HepG2 (cell line): ENCODE measurements around the gene MGMT. TPM values are rescaled to one million over a fixed set of nuclear protein-coding genes. Genes with fewer than 3 reads are reported as not detected.
A peak's percentile ranks its signal among the peaks of the same experiment; 100 is the strongest.

ENCODE experiments used
- ARHGAP35 ChIP-seq: sonication (generic); formaldehyde crosslinking; IDR thresholded peaks from 2 replicates; pipeline ENCODE4 v1.9.0; 2022; ENCODE audit warnings: mild to moderate bottlenecking, inconsistent platforms, moderate library complexity, missing genetic modification reagents, borderline replicate concordance
- ATF7-NPFF ChIP-seq: sonication (generic); formaldehyde crosslinking; IDR thresholded peaks from 2 replicates; pipeline ENCODE4 v1.8.1; 2023; ENCODE audit warnings: mild to moderate bottlenecking, low read depth, missing genetic modification reagents, moderate library complexity
- CEBPB ChIP-seq: IDR thresholded peaks from 2 replicates; pipeline ENCODE4 v1.6.1; 2011; ENCODE audit warnings: low read depth, low read length, improper control_type of control experiment, borderline replicate concordance
- FOXA1 ChIP-seq, 2 experiments: fragments of 450-650 bp in 1 of 2; sonication (generic) in 1 of 2; formaldehyde crosslinking in 1 of 2; IDR thresholded peaks; 2 replicates each; pipeline versions ENCODE4 v1.4.0 to v1.6.1; 2016 to 2020; ENCODE audit warnings: missing genetic modification reagents in 1 of 2
- FOXK1 ChIP-seq: sonication (generic); formaldehyde crosslinking; IDR thresholded peaks from 2 replicates; pipeline ENCODE4 v1.4.0; 2020; ENCODE audit warnings: low read depth, missing genetic modification reagents, borderline replicate concordance
- KDM3A ChIP-seq: IDR thresholded peaks from 2 replicates; pipeline ENCODE4 v1.6.1; 2018; ENCODE audit warnings: low read depth, missing compliant biosample characterization
- NAIF1 ChIP-seq: sonication (generic); formaldehyde crosslinking; IDR thresholded peaks from 2 replicates; pipeline ENCODE4 v1.5.0; 2020; ENCODE audit warnings: mild to moderate bottlenecking, missing genetic modification reagents, borderline replicate concordance
- NCOA2 ChIP-seq: sonication (generic); formaldehyde crosslinking; IDR thresholded peaks from 2 replicates; pipeline ENCODE4 v1.8.0; 2022; ENCODE audit warnings: inconsistent platforms
- POLR2G ChIP-seq: fragments of 200-400 bp; formaldehyde crosslinking; IDR thresholded peaks from 2 replicates; pipeline ENCODE4 v1.6.1; 2018; ENCODE audit warnings: mild to moderate bottlenecking, low read depth, low read length, moderate library complexity
- REPIN1 ChIP-seq: sonication (generic); formaldehyde crosslinking; IDR thresholded peaks from 2 replicates; pipeline ENCODE4 v1.8.0; 2022; ENCODE audit warnings: missing genetic modification reagents, low read depth, mild to moderate bottlenecking, borderline replicate concordance
- RXRA ChIP-seq: sonication (generic); formaldehyde crosslinking; IDR thresholded peaks from 2 replicates; pipeline ENCODE4 v1.5.1; 2020; ENCODE audit warnings: missing genetic modification reagents
- SAFB2 ChIP-seq: sonication (generic); formaldehyde crosslinking; IDR thresholded peaks from 2 replicates; pipeline ENCODE4 v1.5.1; 2020; ENCODE audit warnings: missing genetic modification reagents, low read depth, mild to moderate bottlenecking, borderline replicate concordance
- SRSF1 ChIP-seq: fragments of 200-400 bp; formaldehyde crosslinking; optimal IDR thresholded peaks from 2 replicates; pipeline ENCODE3; 2017; ENCODE audit warnings: mild to moderate bottlenecking, low read depth, low read length, moderate library complexity
- ZFX ChIP-seq: sonication (generic); formaldehyde crosslinking; IDR thresholded peaks from 2 replicates; pipeline ENCODE4 v1.4.0; 2020; ENCODE audit warnings: mild to moderate bottlenecking, low read depth, missing genetic modification reagents, moderate library complexity
- ZMYM4 ChIP-seq: sonication (generic); formaldehyde crosslinking; IDR thresholded peaks from 2 replicates; pipeline ENCODE4 v1.8.1; 2023; ENCODE audit warnings: mild to moderate bottlenecking, missing genetic modification reagents
- polyA plus RNA-seq, 8 experiments: library from polyadenylated mRNA; depleted of rRNA in 3 of 8; stranded (reverse) in 7 of 8; unstranded in 1 of 8; fragments of >200 nt; fragmentation: Illumina TruSeq in 4 of 8; extraction: Trizol in 4 of 8; gene quantifications; 2 replicates each; pipeline versions ENCODE4 v1.2.1 to v1.2.3, GENCODE V29; 2011 to 2016; ENCODE audit warnings: low read depth in 4 of 8, missing spikeins in 1 of 8, mixed read lengths in 1 of 8; ENCODE audit not compliant: insufficient read depth in 1 of 8
- total RNA-seq, 5 experiments: library from RNA; depleted of rRNA; stranded (reverse); fragments of >200 nt; fragmentation: Illumina TruSeq; extraction: Trizol; gene quantifications; 2 replicates each; pipeline ENCODE4 v1.2.3, GENCODE V29; 2016; ENCODE audit warnings: low read depth in 1 of 5
- TF ChIP-seq, protein P1 (sequence below): sonication (generic); formaldehyde crosslinking; IDR thresholded peaks from 2 replicates; pipeline ENCODE4 v1.4.0; 2020; ENCODE audit warnings: missing genetic modification reagents
- TF ChIP-seq, protein P2 (sequence below): sonication (generic); formaldehyde crosslinking; IDR thresholded peaks from 2 replicates; pipeline ENCODE4 v1.5.1; 2020; ENCODE audit warnings: missing genetic modification reagents, mild to moderate bottlenecking, borderline replicate concordance
- TF ChIP-seq, protein P3 (sequence below): sonication (generic); formaldehyde crosslinking; IDR thresholded peaks from 2 replicates; pipeline ENCODE4 v1.4.0; 2020; ENCODE audit warnings: missing genetic modification reagents
- TF ChIP-seq, protein P4 (sequence below): sonication (generic); formaldehyde crosslinking; IDR thresholded peaks from 2 replicates; pipeline ENCODE4 v1.9.0; 2021; ENCODE audit warnings: missing genetic modification reagents, borderline replicate concordance
- TF ChIP-seq, protein P5 (sequence below): sonication (generic); IDR thresholded peaks from 2 replicates; pipeline ENCODE4 v1.6.1; 2016; ENCODE audit warnings: low read depth, borderline replicate concordance

The MGMT gene
- total and polyA plus RNA-seq, 2 of the 13 experiments (the other 11 are each of a cell fraction or from before 2014, with no cell fraction given) = 12.0 to 19.5 TPM

DNA sequence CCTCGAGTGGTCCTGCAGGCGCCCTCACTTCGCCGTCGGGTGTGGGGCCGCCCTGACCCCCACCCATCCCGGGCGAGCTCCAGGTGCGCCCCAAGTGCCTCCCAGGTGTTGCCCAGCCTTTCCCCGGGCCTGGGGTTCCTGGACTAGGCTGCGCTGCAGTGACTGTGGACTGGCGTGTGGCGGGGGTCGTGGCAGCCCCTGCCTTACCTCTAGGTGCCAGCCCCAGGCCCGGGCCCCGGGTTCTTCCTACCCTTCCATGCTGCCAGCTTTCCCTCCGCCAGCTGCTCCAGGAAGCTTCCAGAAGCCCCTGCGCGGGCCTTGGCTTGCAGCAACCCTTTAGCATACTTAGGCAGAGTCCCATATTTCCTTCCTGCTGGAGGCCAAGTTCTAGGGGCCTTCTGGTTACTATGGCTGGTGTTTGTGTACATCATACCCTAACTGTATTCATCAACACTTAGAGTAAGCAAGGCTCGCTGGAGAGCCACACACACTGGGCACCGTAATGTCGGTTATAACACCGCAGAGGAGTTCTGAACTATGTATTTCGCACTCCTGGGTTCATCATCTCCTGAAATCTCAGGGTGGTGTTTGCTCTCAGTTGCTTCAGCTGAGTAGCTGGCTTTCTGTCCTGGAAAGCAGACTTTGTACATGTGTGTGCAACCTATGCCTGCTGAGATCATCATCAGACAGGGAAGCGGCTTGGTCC lies 471 bp downstream of the MGMT start (continued):
- TF ChIP-seq ZMYM4 (peak; percentile 35; the same call in 1 of the 2 replicates), CEBPB (peak; percentile 78; the same call in 1 of the 2 replicates), ARHGAP35 (0 out of 2 replicates have a peak, but pooled peaks have one; percentile 32), REPIN1 (0 out of 2 replicates have a peak, but pooled peaks have one; percentile 31), RXRA (CRISPR knock-in tag) (no peak; the same call in 1 of the 2 replicates), SRSF1 (no peak), FOXK1 (0 out of 2 replicates have a peak, but pooled peaks have one; percentile 19), SAFB2 (CRISPR knock-in tag) (no peak), ZFX (0 out of 2 replicates have a peak, but pooled peaks have one; percentile 8), ATF7-NPFF (no peak), NAIF1 (0 out of 2 replicates have a peak, but pooled peaks have one; percentile 37), NCOA2 (CRISPR knock-in tag) (peak; percentile 4; the same call in 1 of the 2 replicates), FOXA1 (IDR thresholded peaks at IDR 0.05) (no peak), FOXA1 (CRISPR knock-in tag; IDR thresholded peaks at IDR 0.05) (peak; percentile 25; the same call in 1 of the 2 replicates), POLR2G (peak; percentile 50; the same call in 1 of the 2 replicates), KDM3A (0 out of 2 replicates have a peak, but pooled peaks have one; percentile 41)
- TF ChIP-seq, protein P1, sequence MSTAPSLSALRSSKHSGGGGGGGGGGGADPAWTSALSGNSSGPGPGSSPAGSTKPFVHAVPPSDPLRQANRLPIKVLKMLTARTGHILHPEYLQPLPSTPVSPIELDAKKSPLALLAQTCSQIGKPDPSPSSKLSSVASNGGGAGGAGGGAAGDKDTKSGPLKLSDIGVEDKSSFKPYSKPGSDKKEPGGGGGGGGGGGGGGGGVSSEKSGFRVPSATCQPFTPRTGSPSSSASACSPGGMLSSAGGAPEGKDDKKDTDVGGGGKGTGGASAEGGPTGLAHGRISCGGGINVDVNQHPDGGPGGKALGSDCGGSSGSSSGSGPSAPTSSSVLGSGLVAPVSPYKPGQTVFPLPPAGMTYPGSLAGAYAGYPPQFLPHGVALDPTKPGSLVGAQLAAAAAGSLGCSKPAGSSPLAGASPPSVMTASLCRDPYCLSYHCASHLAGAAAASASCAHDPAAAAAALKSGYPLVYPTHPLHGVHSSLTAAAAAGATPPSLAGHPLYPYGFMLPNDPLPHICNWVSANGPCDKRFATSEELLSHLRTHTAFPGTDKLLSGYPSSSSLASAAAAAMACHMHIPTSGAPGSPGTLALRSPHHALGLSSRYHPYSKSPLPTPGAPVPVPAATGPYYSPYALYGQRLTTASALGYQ (CRISPR knock-in tag) = 0 out of 2 replicates have a peak, but pooled peaks have one; percentile 16
- TF ChIP-seq, protein P2, sequence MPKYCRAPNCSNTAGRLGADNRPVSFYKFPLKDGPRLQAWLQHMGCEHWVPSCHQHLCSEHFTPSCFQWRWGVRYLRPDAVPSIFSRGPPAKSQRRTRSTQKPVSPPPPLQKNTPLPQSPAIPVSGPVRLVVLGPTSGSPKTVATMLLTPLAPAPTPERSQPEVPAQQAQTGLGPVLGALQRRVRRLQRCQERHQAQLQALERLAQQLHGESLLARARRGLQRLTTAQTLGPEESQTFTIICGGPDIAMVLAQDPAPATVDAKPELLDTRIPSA (CRISPR knock-in tag) = no peak
- TF ChIP-seq, protein P3, sequence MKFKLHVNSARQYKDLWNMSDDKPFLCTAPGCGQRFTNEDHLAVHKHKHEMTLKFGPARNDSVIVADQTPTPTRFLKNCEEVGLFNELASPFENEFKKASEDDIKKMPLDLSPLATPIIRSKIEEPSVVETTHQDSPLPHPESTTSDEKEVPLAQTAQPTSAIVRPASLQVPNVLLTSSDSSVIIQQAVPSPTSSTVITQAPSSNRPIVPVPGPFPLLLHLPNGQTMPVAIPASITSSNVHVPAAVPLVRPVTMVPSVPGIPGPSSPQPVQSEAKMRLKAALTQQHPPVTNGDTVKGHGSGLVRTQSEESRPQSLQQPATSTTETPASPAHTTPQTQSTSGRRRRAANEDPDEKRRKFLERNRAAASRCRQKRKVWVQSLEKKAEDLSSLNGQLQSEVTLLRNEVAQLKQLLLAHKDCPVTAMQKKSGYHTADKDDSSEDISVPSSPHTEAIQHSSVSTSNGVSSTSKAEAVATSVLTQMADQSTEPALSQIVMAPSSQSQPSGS (CRISPR knock-in tag) = 0 out of 2 replicates have a peak, but pooled peaks have one; percentile 25
- TF ChIP-seq, protein P4, sequence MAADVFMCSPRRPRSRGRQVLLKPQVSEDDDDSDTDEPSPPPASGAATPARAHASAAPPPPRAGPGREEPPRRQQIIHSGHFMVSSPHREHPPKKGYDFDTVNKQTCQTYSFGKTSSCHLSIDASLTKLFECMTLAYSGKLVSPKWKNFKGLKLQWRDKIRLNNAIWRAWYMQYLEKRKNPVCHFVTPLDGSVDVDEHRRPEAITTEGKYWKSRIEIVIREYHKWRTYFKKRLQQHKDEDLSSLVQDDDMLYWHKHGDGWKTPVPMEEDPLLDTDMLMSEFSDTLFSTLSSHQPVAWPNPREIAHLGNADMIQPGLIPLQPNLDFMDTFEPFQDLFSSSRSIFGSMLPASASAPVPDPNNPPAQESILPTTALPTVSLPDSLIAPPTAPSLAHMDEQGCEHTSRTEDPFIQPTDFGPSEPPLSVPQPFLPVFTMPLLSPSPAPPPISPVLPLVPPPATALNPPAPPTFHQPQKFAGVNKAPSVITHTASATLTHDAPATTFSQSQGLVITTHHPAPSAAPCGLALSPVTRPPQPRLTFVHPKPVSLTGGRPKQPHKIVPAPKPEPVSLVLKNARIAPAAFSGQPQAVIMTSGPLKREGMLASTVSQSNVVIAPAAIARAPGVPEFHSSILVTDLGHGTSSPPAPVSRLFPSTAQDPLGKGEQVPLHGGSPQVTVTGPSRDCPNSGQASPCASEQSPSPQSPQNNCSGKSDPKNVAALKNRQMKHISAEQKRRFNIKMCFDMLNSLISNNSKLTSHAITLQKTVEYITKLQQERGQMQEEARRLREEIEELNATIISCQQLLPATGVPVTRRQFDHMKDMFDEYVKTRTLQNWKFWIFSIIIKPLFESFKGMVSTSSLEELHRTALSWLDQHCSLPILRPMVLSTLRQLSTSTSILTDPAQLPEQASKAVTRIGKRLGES (CRISPR knock-in tag) = no peak
- TF ChIP-seq, protein P5, sequence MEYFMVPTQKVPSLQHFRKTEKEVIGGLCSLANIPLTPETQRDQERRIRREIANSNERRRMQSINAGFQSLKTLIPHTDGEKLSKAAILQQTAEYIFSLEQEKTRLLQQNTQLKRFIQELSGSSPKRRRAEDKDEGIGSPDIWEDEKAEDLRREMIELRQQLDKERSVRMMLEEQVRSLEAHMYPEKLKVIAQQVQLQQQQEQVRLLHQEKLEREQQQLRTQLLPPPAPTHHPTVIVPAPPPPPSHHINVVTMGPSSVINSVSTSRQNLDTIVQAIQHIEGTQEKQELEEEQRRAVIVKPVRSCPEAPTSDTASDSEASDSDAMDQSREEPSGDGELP = peak; percentile 59; the same call in 1 of the 2 replicates
